ENCODE results near the gene SLC6A6.
"Not testable (repeated sequence)": the region's sequence is repeated elsewhere in the genome, so short reads cannot be mapped to it uniquely, and the experiment has no call there.

SLC6A6 gene

DNA sequence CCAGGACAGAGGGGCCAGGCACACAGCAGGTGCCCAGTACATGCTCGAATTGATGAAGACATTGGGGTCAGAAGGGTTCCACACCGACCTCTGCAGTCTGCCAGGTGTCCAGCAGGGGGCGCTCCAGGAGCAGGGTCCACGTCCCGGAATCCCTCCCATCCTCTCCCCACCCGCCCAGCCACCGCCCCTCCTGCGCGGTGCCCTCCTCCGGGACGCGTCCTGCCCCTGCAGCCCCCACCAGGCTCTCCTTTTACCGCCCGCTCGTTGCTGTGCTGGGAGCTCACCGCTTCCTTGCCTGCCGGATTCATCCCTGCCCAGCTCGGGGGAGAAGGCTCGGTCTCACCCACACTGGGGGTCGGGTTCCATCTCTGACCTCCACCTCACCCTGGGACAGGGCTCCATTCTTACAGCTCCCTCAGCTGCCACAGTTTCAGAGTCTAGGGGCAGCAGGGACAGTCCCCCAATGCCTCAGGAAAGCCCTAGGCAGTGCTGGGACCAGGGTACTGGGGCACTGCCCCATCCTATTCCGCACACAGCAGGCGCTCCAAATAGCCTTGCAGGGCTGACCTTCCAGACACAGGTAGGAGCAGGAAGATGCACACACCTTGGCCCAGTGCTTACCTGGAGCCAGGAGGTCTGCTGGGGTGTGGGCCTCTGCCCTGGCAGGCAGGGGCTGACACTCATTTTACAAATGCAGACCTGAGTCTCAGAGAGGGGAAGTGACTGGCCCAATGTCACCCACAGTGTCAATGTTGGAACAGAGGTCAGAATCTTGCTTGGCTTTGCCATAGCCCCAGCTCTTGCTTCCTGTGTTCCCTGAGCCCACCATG is 106.8 kb downstream of the SLC6A6 start:
- FAIRE-seq: no peak

DNA sequence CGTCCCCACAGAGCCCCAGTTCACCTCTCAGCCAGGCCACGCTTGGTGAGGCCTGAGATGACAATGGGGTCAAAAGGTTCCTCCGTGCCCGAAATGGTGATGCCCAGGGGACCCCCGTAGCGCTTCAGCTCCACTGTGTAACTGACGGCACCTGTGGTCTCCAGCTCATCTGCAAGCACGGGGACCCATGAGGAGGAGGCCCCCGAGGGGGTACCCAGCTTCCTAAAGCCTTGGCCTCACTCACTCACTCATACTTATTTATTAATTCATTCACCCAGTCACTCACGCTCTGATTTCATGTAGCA is 107.3 kb downstream of the SLC6A6 start:
- FAIRE-seq: no peak

DNA sequence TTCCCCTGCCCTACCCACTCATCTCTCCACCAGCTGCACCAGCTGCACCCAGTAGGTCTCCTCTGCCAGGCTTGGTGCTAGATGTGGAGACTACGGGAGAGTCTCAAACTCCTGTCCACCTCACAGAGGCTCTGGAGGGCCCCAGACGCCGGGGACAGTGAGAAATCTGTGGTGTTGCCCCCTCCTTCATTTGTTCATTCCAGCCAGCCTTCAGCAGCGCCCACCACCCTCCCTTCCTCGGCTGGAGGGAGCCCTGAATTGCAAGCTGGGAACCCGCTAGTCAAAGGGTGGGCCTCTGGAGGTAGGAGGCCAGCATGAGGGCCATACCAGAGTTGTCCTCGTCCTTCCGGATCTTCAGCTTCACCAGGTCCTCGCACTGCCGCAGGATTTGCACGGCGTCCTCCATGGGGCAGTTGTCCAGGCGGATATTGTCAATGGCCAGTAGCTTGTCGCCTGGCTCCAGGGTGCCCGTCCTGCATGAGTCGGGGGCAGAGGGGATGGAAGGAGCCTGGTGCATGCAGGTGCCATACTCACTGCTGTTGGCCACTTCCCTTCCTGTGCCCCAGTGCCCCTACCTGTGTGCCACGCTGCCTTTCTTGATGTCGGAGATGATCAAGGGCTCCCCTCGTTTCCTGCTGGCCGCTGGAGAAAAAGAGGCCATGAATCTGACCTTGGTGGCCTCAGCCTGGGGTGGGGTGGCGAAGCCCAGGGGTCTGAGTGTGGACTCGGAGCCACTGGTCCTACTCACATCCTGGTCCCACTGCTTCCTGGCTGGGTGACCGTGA is 108.6 kb downstream of the SLC6A6 start:
- no peak for FAIRE-seq

DNA sequence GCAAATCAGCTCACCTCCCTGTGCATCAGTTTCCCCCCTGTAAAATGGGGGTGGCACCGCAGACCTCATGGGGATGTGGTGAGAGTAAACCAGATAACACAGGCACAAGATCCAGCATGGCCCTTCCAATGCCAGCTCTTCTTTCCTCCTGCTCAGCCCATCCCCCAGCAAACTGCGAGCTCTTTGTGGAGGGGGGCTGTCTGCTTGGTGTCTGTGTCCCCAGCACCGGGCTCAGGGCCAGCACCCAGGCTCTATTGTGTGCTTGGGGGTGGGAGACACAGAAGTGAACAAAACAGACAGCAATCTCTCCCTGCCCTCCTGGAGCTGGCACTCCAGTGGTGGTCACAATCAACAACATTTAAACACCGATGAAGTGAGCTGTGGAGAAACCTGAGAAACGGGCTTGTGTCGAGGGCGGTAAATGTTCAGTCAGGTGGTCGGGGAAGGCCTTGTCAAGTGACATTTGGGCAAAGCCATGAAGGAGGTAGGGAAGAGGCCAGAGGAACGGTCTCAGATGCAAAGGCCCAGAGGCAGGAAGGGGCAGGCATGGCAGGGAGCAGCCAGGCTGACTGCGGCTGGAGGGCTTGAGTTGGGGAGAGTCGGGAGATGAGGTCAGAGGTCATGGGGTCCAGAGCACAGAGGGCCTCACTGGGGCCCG is 109.3 kb downstream of the SLC6A6 start:
- no peak for FAIRE-seq

DNA sequence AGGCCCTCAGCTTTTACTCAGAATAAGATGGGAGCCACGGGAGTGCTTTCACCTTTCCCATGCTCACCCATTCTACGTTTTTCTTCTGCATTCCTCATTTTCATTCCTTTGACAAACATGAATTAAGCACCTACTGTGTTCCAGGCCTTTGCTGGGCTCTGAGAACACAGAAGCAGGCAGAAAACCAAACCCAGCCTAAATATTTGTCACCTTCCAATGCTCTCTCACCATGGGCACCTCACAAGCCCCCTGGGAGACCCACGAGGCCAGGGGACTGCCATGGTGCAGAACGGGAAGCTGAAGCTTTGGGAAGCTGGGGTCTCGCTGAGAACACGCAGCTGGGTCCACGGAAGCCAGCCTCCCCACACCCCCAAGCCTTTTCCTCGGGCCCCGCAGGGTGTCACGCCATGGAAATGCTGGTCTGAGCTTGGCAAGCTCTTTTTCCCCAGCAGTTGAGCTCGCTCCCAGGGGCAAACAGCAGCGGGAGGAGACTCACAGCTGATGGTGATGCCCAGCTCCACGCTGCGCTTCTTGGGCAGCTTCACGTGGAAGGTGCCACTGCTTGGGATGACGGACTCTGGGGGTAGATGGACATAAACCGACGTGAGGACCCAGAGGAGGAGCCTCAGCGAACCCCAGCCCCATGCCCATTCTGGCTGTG is 110.0 kb downstream of the SLC6A6 start:
- FAIRE-seq: no peak

DNA sequence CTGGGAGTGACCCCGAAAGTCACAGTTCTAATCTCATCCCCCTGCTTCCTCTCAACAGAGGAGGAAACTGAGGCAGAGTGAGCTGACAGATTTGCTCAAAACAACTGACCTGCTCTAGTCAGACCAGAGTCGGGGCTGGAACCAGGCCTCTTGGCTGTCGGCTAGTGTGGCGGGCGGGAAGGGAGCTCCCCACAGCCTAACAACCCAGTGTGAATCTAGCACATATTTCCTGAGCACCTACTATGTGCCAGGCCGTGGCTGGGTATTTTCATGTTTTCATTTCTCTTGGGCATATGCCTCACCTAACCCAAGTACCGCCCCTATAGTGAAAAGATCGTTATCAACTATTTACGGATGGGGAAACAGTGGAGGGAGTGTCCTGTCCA is 110.5 kb downstream of the SLC6A6 start:
- FAIRE-seq: no peak

DNA sequence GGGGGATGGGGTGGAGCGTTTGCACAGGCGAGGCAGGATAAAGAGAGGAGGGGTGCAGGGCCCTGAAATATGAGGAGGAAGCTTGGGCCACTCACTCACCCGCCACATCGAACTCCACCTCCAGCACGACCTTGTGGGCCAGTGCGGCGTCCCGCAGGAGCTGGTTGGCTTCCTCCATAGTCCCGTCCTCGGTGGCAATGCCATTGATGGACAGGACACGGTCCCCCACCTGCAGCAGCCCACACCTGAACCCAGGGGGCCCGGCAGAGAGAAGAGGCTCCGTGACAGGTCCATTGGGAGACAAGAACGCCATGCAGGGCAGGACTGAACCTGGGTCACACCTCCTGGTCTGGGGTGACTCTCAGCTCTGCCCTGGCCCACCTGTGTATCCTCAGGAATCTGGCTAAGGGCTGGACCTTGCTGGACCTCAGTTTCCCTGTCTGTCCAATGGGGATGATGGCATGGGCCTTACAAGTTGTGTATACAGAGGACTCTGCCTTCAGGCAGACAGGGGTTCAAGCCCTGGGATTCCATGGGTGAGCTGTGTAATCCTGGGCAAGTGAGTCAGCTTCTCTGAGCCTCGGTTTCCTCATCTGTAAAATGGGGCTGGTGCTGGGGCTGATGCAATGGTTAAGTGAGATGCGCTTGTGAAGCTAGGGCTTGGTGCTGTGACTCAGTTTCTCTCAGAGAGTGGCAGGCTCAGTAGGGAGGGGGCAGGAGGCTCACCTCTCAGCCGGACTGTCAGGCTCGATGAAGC is 111.3 kb downstream of the SLC6A6 start:
- no peak for FAIRE-seq

DNA sequence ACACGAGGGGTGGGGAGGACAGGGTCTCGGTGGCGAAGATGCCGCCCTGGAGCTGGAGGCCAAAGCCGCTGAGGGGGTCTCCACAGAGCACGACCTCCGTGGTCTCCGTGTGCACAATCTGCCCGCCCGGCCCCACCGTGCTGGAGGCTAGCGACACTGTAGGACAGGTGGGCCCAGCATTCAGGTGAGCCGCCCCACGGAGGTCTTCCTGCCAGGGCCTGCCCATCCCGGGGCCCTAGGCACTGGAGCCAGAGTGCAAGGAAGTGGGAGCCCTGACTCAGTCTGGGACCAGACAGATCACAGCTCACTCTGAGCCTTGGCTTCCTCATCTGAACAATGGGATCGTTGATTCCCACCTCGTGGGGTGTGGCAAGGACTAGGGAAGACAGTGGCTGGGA is 111.9 kb downstream of the SLC6A6 start:
- no peak for FAIRE-seq

DNA sequence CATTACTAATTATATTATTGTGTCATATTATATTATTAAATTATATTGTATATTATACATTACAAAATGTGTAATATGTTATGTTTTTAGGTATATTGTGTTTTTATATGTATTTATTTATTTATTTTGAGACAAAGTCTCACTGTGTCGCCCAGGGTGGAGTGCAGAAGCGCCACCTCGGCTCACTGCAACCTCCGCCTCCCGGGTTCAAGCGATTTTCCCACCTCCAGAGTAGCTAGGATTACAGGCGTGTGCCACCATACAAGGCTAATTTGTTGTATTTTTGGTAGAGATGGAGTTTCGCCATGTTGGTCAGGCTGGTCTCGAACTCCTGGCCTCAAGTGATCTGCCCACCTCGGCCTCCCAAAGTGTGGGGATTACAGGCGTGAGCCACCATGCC is 113.1 kb downstream of the SLC6A6 start:
- FAIRE-seq: not testable (repeated sequence)

DNA sequence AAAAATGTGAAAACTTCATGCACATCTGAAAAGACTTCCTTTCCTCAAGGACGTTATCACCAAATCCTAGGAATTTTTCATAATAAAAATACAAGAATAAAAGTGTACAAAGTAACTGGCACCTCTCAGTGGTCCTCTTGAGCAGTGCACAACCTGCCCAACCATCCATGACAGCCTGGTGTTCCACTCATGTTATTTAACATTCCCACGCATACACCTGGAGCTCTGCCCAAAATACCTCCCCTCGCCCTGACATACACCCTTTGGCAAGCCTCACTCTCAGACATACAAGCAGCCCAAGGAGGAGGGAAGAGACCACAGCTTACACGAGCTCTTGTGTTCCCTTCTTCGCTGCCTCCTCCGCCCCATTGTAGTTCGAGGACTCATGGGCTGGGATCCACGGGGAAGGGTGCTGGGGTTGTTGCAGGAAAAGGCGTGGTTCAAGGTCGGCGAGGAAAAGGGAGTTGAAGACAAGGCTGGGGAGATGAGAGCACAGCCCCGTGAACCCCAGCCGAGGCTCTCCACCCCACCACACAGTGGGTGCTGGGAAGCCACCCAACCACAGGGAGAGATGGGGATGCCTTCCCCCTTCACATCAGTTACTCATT is 114.4 kb downstream of the SLC6A6 start:
- no peak for FAIRE-seq

DNA sequence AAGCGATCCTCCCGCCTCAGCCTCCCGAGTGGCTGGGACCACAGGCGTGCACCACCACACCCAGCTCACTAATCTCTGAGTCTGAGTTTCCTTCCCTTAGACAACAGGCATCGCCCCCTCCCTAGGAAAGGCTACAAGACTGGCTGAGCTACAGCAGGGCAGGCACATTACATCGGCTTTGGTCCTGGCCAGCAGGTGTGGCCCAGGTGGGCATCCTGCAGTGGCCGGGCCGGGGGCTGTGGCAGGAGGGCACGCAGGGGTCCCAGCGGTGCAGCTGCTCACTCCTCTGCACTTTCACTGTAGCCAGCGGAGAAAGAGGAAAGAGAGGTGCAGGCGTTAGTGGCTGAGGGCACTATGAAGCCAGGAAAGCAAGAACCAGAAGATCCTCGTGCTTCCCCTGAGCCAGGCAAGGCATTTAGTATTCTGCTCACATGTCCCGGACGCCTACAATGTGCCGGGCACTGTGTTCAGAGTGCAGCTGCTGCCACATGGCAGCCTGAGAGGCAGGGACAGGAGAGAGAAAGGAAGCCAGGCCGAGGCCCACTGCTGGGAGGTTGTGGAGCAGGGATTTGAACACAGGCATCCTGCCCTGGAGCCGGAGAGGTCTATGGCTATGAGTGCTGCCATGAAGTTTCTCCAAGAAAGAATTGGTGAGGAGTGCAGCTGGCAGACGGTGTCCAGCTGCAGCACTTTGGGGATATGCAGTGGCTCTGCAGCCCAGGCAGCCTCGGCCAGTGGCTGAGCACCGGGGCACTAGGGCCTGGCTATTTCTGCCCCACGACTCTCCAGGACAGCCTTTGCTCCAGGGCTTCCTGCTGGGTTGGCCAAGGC is 115.4 kb downstream of the SLC6A6 start:
- FAIRE-seq: no peak

DNA sequence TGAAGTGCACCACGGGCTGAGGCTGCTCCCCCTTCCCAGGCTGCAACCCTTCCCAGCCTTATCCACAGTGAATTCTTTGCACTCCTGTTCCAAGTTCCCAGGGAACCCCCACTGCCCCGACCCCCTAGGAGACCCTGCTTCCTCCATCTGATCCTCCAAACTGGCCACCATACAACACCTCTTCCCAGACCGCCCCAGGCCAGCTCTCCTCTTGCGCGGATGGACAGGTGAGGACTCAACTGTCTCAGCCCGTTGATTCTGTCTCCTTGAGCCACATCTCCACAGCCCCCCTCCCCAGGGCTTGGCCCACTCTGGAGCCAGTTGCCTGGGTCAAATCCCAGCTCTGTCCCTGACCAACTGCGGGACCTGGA is 116.0 kb downstream of the SLC6A6 start:
- FAIRE-seq: no peak

DNA sequence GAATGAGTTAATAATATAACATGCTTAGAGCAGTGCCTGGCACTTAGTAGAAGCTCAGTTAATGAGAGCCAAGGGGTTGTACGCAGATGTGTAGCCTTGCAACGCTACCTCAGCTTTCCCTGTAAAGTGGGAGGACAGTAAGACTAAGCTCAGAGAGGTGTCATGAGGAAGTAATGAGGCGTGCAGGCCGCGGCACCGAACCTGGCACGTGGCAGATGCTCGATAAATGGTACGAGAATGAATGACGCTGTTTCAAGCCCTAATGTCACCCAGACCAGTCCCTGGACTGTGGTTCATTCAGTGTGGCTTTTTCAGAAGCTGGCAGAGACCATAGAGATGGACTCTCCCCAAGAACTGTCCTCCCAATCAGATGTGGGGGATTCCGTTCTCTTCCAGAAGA is 116.5 kb downstream of the SLC6A6 start:
- FAIRE-seq: no peak

DNA sequence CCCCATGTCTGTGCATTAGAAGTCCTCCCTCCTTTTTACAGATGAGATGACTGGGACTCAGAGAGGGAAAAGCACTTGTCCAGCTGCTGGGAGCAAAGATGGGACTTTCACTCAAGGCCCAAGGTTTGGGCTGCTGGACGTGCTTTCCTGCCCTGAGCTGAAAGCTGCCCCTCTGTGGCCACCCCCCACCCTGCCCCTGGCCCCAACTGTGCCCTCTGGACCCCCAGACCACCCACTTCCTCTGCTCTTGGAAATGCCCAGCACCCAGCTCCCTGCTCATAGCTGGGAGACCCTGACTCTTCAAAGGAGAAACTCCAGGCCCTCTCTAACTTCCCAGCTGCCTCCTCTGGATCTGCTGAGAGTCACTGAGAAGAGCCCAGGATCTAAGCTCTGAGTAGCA is 117.0 kb downstream of the SLC6A6 start:
- FAIRE-seq: no peak

DNA sequence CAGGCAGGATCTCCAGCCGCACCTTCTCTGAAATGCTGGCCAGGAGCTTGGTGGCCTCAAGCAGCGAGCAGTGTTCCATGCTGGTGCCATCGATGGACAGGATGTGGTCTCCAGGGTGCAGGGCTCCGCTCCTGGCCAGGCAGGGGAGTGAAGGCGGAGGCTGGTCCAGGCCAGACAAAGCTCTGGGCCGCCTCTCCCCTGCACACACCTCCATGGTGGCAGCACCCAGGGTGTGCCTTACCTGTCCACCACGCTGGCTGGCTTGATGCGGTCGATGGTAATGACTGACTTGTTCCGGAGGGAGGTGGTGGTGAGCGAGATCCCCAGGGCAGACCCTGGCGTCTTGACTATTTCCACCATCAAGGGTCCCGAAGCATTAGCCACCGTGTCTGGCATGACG is 117.7 kb downstream of the SLC6A6 start:
- no peak for FAIRE-seq

DNA sequence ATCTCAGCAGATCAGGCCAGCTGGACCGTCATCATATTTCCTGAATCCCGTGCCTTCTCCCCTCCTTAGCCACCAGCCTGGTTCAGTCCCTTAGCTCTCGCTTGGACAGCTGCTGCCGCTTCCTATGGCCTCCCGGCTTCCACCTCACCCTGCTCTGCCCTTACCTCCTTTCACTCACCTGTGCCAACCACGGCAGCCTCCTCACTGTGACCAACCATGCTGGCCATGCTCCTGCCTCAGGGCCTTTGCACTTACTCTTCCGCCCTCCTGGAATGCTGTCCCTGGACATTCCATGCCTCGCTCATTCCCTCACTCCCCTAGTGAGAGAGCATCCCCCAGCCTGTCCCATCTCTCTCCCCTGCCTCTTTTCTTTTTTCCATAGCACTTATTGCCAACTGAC is 118.6 kb downstream of the SLC6A6 start:
- no peak for FAIRE-seq

DNA sequence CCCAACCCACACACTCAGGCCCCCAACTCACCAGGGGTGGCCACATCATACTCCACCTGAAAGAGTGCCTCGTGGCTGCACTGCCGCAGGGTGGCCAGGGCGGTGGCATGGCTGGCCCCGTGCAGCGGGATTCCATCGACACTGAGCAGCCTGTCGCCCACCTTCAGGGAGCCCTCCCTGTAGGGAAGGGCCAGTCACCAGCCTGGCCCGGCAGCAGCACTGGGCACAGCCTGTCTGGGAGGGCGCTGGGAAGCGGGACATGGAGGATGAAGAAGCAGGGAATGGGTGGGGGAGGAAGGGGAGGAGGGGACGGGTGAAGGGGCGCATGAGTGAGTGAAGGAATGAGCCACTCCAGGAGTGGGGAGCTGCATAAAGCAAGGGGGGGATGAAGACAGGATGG is 119.2 kb downstream of the SLC6A6 start:
- no peak for FAIRE-seq

DNA sequence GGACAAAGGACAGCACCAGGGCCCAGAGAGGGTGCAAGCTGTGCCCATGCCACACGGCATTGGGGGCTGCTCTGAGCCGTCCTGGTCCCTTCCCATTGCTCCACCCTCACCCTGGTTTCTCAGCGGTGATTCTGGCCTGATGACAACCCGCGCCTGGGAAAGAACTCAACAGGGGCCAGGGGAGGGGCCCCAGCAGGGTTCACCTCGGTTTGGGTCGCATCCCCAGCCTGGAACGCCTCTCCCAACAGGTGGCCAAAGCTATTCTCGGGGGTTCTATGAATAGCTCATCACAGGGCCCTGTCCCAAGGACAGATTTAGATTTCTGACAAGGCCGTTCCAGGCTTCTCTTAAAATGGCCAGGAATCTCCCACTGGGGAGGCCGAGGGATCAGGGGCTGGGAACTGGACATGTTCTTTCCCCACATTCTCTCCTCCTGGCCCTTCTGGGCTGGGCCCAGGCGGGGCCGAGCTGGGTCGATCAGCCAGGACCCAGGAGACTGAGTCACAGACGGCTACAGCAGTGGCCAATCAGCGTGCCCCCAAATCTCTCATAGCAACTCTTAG is 119.8 kb downstream of the SLC6A6 start:
- no peak for FAIRE-seq

DNA sequence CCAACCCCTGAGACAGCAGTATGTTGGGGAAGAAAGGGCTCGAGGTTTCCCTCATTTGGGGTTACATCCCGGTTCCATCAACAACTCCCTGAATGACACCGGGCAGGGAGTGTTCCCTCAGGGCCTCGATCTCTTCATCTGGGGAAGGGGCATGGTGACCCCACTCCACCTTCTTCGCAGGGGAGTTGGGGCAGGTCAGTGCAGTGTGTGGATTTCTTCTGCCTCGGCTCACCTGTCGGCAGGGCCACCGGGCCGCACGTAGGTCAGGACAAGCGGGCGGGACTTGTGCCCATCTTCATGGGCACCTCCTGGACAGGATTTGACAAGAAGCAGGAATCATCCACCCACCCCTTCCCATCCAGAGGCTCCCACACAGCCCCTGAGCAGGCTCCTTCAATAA is 120.4 kb downstream of the SLC6A6 start:
- FAIRE-seq: no peak

DNA sequence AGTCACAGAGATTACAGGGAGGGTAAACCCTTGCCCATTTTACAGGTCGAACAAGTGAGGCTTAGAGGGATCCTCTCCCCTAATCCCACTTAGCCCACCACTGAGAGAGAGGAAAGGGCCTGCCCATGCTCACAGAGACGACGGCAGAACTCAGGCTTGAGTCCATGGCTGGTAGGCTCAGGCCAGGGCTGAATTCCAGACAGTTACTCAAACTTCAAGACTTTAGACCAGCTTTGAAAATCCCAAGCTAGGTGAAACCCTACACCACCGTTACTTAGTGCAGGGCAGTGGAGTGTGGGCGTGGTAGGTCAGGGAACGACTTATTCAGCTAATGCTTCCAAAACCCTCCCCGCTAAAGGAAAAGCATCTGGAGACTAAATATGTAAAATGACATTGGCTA is 121.4 kb downstream of the SLC6A6 start:
- no peak for FAIRE-seq

DNA sequence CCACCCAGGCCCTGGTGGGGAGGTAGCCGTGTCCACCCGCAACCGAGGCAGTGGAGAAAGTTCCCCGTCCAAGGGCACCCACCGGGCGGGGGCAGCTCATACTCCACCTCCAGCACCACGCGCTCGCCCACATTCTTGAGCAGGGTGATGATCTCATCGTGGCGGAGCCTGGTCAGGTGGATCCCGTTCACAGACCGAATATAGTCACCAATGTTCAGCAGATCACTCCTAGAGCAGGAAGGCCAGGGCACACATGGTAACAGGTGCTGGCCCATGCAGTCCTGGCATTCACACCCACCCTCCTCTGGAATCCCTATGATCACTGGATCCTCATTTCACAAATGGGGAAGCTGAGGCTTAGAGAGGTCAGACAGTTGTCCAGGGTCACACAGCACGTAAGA is 121.9 kb downstream of the SLC6A6 start:
- no peak for FAIRE-seq
